H9 (cell line): ENCODE measurements around the gene F12. TPM values are rescaled to one million over a fixed set of nuclear protein-coding genes. Genes with fewer than 3 reads are reported as not detected.

Experiments
- DNase-seq: peaks from one replicate; pipeline ENCODE4 v3.0.0-alpha.2; 2017
- H2AFZ ChIP-seq: one replicate; pipeline ENCODE4 v1.6.1; 2013; ENCODE audit warnings: mild to moderate bottlenecking, low read length, control low read depth, moderate library complexity
- H2AK5ac ChIP-seq: 2 replicates; pipeline ENCODE4 v1.6.1; 2013; ENCODE audit warnings: low read length, control low read depth, mixed read lengths; ENCODE audit not compliant: insufficient read length
- H2BK120ac ChIP-seq: one replicate; pipeline ENCODE4 v1.6.1; 2013; ENCODE audit warnings: low read depth, mild to moderate bottlenecking, low read length, control low read depth, inconsistent platforms; ENCODE audit not compliant: poor library complexity, severe bottlenecking
- H2BK12ac ChIP-seq: 2 replicates; pipeline ENCODE4 v1.6.1; 2013; ENCODE audit warnings: low read length, control low read depth, mixed read lengths, low read depth; ENCODE audit not compliant: insufficient read length
- H2BK15ac ChIP-seq: 2 replicates; pipeline ENCODE4 v1.6.1; 2013; ENCODE audit warnings: low read depth, low read length, control low read depth
- H2BK20ac ChIP-seq: one replicate; pipeline ENCODE4 v1.6.1; 2013; ENCODE audit warnings: low read depth, mild to moderate bottlenecking, low read length, control low read depth, inconsistent platforms; ENCODE audit not compliant: poor library complexity, severe bottlenecking
- H2BK5ac ChIP-seq: 2 replicates; pipeline ENCODE4 v1.6.1; 2013; ENCODE audit warnings: low read length, control low read depth, mixed read lengths; ENCODE audit not compliant: insufficient read length
- H3K14ac ChIP-seq: 2 replicates; pipeline ENCODE4 v1.6.1; 2013; ENCODE audit warnings: low read length, control low read depth; ENCODE audit not compliant: insufficient read depth
- H3K18ac ChIP-seq: 2 replicates; pipeline ENCODE4 v1.6.1; 2013; ENCODE audit warnings: low read depth, mild to moderate bottlenecking, mixed read lengths, low read length, control low read depth; ENCODE audit not compliant: insufficient read length
- H3K23ac ChIP-seq: 2 replicates; pipeline ENCODE4 v1.6.1; 2013; ENCODE audit warnings: low read length, control low read depth, mixed read lengths, low read depth; ENCODE audit not compliant: insufficient read length
- H3K23me2 ChIP-seq: 2 replicates; pipeline ENCODE4 v1.6.1; 2013; ENCODE audit warnings: low read depth, mild to moderate bottlenecking, mixed read lengths, low read length, control low read depth; ENCODE audit not compliant: insufficient read length, poor library complexity, severe bottlenecking
- H3K27ac ChIP-seq: 2 replicates; pipeline ENCODE4 v1.5.1; 2013; ENCODE audit warnings: low read length, control low read depth, mixed read lengths, low read depth; ENCODE audit not compliant: insufficient read length
- H3K27me3 ChIP-seq: 2 replicates; pipeline ENCODE4 v1.6.1; 2013; ENCODE audit warnings: low read length, control low read depth, inconsistent platforms; ENCODE audit not compliant: insufficient read depth
- H3K4ac ChIP-seq: 2 replicates; pipeline ENCODE4 v1.6.1; 2013; ENCODE audit warnings: low read depth, mild to moderate bottlenecking, control low read depth, inconsistent platforms, low read length, moderate library complexity
- H3K4me1 ChIP-seq: 2 replicates; pipeline ENCODE4 v1.6.1; 2013; ENCODE audit warnings: low read length, control low read depth, inconsistent platforms; ENCODE audit not compliant: insufficient read depth
- H3K4me2 ChIP-seq: 2 replicates; pipeline ENCODE4 v1.6.1; 2013; ENCODE audit warnings: low read length, control low read depth, mixed read lengths; ENCODE audit not compliant: insufficient read length, insufficient read depth
- H3K56ac ChIP-seq: 2 replicates; pipeline ENCODE4 v1.6.1; 2013; ENCODE audit warnings: low read depth, mild to moderate bottlenecking, mixed read lengths, low read length, control low read depth; ENCODE audit not compliant: insufficient read length
- H3K79me1 ChIP-seq: 2 replicates; pipeline ENCODE4 v1.6.1; 2013; ENCODE audit warnings: low read depth, mild to moderate bottlenecking, moderate library complexity, low read length, control low read depth, inconsistent platforms; ENCODE audit not compliant: insufficient read depth, poor library complexity, severe bottlenecking
- H3K79me2 ChIP-seq: 2 replicates; pipeline ENCODE4 v1.6.1; 2013; ENCODE audit warnings: low read length, control low read depth, inconsistent platforms; ENCODE audit not compliant: insufficient read depth
- H3K9ac ChIP-seq: 2 replicates; pipeline ENCODE4 v1.6.1; 2013; ENCODE audit warnings: low read length, control low read depth, mixed read lengths; ENCODE audit not compliant: insufficient read length; ENCODE audit errors: extremely low read depth
- H3K9me3 ChIP-seq: one replicate; pipeline ENCODE4 v1.6.1; 2013; ENCODE audit warnings: low read depth, low read length, inconsistent platforms; ENCODE audit not compliant: control insufficient read depth
- H3T11ph ChIP-seq: one replicate; pipeline ENCODE4 v1.6.1; 2013; ENCODE audit warnings: mild to moderate bottlenecking, low read length, control low read depth, inconsistent platforms
- H4K20me1 ChIP-seq: one replicate; pipeline ENCODE4 v1.6.1; 2013; ENCODE audit not compliant: control insufficient read depth, insufficient read length, insufficient read depth
- H4K5ac ChIP-seq: 2 replicates; pipeline ENCODE4 v1.6.1; 2013; ENCODE audit warnings: low read depth, mild to moderate bottlenecking, mixed read lengths, low read length, control low read depth; ENCODE audit not compliant: insufficient read length
- H4K8ac ChIP-seq: replicated peaks from 2 replicates; pipeline ENCODE4 v1.6.1; 2013; ENCODE audit warnings: low read length, control low read depth, mixed read lengths, low read depth; ENCODE audit not compliant: insufficient read length
- H4K91ac ChIP-seq: 2 replicates; pipeline ENCODE4 v1.6.1; 2013; ENCODE audit warnings: low read depth, mild to moderate bottlenecking, moderate library complexity, mixed read lengths, low read length, control low read depth; ENCODE audit not compliant: insufficient read length
- H3K27ac Mint-ChIP-seq, 3 experiments: 2 replicates in 2 of 3; 3 replicates in 1 of 3; pipeline ENCODE4 v1.8.0; 2020 to 2021; ENCODE audit warnings: mixed read lengths in 3 of 3, mild to moderate bottlenecking in 1 of 3, moderate library complexity in 1 of 3
- H3K27me3 Mint-ChIP-seq: 2 replicates; pipeline ENCODE4 v1.8.0; 2021; ENCODE audit warnings: low read depth, mild to moderate bottlenecking, moderate library complexity, mixed read lengths
- H3K36me3 Mint-ChIP-seq, 3 experiments: 2 replicates in 2 of 3; 3 replicates in 1 of 3; pipeline ENCODE4 v1.8.0; 2020 to 2021; ENCODE audit warnings: low read depth in 3 of 3, mixed read lengths in 3 of 3; ENCODE audit not compliant: insufficient read depth in 1 of 3
- H3K4me1 Mint-ChIP-seq, 2 experiments: 2 replicates each; pipeline ENCODE4 v1.8.0; 2020; ENCODE audit warnings: mixed read lengths in 2 of 2
- H3K4me3 Mint-ChIP-seq, 2 experiments: 2 replicates in 1 of 2; 3 replicates in 1 of 2; pipeline ENCODE4 v1.8.0; 2020 to 2021; ENCODE audit warnings: mild to moderate bottlenecking in 2 of 2, mixed read lengths in 2 of 2, moderate library complexity in 1 of 2
- H3K9me3 Mint-ChIP-seq, 2 experiments: 2 replicates in 1 of 2; 3 replicates in 1 of 2; pipeline ENCODE4 v1.8.0; 2020; ENCODE audit warnings: mild to moderate bottlenecking in 2 of 2, mixed read lengths in 2 of 2, moderate library complexity in 1 of 2
- WGBS: extraction: QIAGEN DNeasy Blood & Tissue Kit; methylation state at CpG from one replicate; pipeline ENCODE4 v1.1.7; 2013; ENCODE audit warnings: missing lambda C conversion rate, low lambda C conversion rate, mixed read lengths; ENCODE audit not compliant: insufficient read length; ENCODE audit errors: extremely low coverage; 5-methylcytosine and 5-hydroxymethylcytosine counted together
- total RNA-seq: library from RNA; stranded (reverse); gene quantifications from 2 replicates; pipeline ENCODE4 v1.2.1, GENCODE V29; 2021
- TF ChIP-seq, protein P1 (sequence below): fragments of 200-600 bp; sonication (generic); conservative IDR thresholded peaks from 3 replicates; pipeline ENCODE4 v1.8.0; 2021; ENCODE audit warnings: antibody characterized with exemption, mild to moderate bottlenecking

Gene F12
- total RNA-seq, 1 experiment from 2014 or later: 3.5 TPM

DNA sequence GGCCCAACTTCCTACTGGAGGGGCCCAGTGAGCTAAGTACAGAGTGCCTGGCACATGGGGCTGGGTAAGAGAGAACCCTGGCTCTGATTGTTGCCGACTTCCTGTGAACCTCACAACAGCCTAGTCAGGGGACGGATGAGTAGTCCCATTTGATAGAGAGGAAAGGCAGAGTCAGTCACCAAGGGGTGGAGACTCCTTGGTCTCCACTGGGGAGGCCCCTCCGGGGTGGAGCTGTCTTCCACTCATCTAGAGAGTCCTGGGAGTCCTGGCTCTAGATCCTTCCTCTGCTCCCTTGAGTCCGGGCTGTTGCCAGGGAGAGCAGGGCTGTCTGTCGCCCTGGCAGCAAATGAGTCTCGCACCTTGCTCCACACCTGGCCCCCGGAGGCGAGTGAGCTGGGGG, 25.1 kb upstream of the F12 start:
- Histone ChIP-seq H3K18ac (no peak overlapping the region), H3K9ac (no peak overlapping the region), H4K91ac (no peak overlapping the region), H3K56ac (no peak overlapping the region), H3K23me2 (no peaks in the 10 kb centered on the region), H4K8ac (no peak overlapping the region), H2BK12ac (no peak overlapping the region), H2AFZ (no peak overlapping the region), H2AK5ac (no peak overlapping the region), H4K5ac (no peak overlapping the region), H3K27ac (no peak overlapping the region), H3K14ac (no peak overlapping the region), H3K4ac (no peak overlapping the region), H3K79me2 (no peaks in the 10 kb centered on the region), H2BK5ac (no peak overlapping the region), H3K79me1 (no peaks in the 10 kb centered on the region), H2BK120ac (no peak overlapping the region), H3K4me1 (no peaks in the 10 kb centered on the region), H3K4me2 (no peak overlapping the region), H3K23ac (no peak overlapping the region), H2BK15ac (no peak overlapping the region), H3K27me3 (no peaks in the 10 kb centered on the region), H3K9me3 (no peaks in the 10 kb centered on the region), H4K20me1 (peaks cover 2% of the 10 kb centered on the region), H2BK20ac (no peak overlapping the region), H3T11ph (no peak overlapping the region)
- Mint-ChIP-seq H3K4me3 (no peak overlapping the region; a peak in 1 of 5 replicates), H3K27ac (no peak overlapping the region), H3K4me1 (peaks cover under 1 to 11% of the 10 kb centered on the region in 2 experiments; a peak in 3 of 4 replicates), H3K36me3 (peaks cover 20 to 77% (median 67%) of the 10 kb centered on the region in 3 experiments; a peak in 6 of 7 replicates), H3K9me3 (peaks cover 0 to under 1% of the 10 kb centered on the region in 2 experiments; a peak in 1 of 5 replicates), H3K27me3 (peaks cover 1% of the 10 kb centered on the region; the same call in 1 of the 2 replicates)
- no peak for DNase-seq
- TF ChIP-seq, protein P1, sequence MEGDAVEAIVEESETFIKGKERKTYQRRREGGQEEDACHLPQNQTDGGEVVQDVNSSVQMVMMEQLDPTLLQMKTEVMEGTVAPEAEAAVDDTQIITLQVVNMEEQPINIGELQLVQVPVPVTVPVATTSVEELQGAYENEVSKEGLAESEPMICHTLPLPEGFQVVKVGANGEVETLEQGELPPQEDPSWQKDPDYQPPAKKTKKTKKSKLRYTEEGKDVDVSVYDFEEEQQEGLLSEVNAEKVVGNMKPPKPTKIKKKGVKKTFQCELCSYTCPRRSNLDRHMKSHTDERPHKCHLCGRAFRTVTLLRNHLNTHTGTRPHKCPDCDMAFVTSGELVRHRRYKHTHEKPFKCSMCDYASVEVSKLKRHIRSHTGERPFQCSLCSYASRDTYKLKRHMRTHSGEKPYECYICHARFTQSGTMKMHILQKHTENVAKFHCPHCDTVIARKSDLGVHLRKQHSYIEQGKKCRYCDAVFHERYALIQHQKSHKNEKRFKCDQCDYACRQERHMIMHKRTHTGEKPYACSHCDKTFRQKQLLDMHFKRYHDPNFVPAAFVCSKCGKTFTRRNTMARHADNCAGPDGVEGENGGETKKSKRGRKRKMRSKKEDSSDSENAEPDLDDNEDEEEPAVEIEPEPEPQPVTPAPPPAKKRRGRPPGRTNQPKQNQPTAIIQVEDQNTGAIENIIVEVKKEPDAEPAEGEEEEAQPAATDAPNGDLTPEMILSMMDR: no peak
- no CpG with 5 or more reads among the region's 8 CpGs for WGBS
